Occipital lobe (tissue), 2 donors: Measurements from ENCODE around the gene DSCAML1. TPM values are rescaled to one million over a fixed set of nuclear protein-coding genes. Genes with fewer than 3 reads are reported as not detected.

Experiments
- DNase-seq: peaks from one replicate; lab custom pipeline; 2025; lab: John Stamatoyannopoulos, UW
- total RNA-seq: library from RNA; depleted of rRNA; stranded (reverse); fragments of >200 nt; gene quantifications from one replicate; pipeline ENCODE4 v1.2.3, GENCODE V29; 2014

DSCAML1 gene
- total RNA-seq, 1 donor from 2014 or later: 7.6 TPM

DNA sequence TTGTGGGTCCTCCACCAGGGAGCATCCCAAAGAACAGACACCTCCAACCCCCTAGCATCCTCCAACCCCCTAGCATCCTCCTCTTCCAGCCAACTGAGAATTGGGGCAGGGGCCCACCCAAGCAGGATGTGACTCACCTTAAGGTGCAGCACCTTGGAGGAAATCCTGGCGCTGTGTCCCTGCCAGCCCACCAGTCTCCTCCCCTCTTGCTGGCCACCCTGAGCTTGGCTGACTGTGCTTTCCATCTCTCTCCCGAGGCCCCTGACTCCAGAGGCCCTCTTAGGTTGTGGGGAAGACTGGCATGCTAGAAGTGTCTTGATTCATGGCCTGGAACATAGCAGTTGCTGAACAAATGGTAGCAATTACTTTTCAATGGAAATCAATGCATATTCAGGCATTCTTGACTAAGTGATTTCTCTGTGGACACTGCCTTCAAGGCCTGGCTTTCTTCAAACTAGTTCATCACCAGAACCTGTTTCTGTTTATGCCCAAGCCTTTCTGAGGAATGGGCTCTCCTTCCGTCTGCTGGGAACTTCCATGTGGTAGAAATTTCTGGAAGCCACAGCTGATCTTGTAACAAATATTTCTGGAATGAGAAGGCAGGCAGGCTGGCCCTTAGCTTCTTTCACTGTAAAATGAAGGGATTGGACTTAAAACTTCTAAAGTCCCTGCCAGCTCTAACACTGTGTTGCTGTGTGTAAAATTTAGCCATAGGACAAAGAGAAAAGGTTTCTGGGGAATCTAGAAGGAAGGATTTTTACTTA, 408.8 kb downstream of the DSCAML1 start:
- DNase-seq: no peak

DNA sequence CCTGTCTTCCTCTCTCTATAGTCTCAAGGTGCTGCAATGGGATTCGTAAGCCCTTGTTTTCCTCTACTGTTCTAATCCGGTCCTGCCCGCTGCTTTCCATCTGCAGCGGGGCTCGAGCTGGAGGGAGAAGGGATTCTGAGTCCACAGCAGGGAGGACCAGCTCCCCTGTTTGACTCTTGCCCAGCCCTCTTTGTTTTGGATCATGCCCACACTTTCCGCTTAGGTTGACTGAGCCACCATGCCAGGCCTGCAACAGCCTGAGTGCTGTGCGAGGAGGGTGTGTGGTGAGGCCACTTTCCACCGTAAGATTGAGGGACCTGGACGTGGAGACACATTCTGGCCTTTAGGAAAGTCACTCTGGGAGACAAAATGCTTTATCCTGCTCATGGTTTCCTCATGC, 411.1 kb downstream of the DSCAML1 start:
- DNase-seq: no peak

DNA sequence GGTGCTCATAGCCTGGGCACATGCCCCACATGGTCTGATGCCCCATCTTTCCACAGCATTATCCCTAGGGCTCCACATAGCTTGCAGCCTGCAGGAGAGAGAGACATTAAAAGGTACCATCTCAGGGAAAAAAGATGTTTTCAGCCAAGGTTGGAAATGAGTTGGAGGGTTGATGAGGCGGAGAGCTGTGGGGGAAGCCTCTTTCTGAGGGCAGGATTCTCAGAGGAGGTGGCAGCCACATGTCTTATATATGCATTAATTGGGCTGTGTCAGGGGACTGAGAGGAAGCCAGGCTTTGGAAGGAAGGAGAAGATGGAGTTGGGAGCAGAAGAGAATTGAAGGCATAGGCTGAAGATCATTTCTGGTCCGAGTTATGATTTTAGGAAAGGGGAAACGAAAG, 411.5 kb downstream of the DSCAML1 start:
- no peak for DNase-seq

DNA sequence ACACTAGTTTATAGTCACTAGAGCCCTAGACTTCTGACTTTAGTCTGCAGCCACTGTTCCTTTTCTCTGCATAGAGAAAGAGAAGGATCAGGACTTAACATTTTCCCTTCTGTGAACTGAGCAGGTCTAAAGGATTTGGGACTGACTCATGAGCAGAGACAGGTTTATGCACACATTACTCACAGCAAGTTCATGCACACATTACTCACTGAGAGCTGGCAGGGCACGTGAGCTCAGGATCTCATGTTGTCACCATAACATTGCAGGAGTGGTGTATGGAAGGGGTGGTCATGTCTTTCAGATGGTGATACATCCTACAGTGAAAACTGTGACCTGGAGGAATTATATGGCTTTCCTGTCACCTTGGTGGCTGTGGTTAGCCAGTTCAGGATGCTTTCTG, 413.0 kb downstream of the DSCAML1 start:
- DNase-seq: no peak

DNA sequence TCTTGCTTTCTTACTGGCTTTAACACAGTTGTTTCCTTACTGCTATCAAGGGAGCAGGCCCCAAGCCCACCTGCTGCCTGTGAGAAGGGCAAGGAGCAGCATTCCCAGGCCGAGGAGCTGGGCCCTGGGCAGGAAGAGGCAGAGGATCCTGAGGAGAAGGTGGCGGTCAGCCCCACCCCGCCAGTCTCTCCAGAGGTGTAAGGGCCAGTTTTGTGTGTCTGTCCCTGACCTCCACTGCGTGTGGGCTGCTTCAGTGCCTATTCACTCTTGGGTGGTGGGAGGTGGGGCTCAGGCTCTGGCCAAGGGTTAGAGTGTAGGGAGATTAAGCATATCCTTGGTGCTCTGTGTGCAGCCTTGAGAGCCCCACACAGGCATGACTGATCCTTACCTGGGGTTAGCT, 414.3 kb downstream of the DSCAML1 start:
- DNase-seq: no peak

DNA sequence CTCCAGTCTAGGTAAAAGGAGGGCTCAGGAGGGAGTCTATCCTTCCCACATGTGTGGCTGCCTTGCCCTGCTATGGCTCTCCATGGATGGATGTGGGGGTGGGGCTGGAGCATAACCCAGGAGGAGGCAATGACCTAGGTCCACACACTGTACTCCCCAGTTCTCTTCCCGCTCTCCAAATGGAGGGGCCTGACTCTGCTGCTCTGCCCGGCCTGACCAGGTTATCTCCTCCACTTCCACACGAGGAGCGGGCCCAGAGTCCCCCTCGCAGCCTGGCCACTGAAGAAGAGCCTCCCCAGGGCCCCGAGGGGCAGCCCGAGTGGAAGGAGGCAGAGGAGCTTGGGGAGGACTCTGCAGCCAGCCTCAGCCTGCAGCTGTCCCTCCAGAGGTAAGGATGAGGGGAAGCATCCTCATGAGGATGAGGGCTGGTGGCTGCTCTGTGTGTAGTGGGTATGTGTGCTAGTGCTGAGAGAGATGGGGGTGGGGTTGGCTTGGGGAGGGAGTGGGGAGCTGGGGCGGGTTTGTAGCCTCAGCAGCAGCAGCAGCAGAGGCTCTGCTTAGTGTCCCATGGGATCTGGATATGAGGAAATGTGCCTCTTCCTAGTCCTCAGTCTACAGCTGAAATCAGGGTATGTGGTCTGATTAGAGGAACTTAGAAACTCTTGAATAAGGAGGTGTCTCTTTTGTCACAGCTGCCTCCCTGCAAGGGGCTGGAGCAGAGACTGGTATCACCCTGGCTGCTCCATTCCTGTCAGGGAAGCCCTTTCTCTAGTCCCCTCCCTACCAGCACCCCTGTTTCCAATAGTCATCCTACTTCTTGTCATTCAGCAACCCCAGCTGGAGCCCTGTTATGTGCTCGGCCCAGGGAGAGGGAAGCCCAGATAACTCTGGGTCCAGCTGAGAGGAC, 415.3 kb downstream of the DSCAML1 start:
- no peak for DNase-seq

DNA sequence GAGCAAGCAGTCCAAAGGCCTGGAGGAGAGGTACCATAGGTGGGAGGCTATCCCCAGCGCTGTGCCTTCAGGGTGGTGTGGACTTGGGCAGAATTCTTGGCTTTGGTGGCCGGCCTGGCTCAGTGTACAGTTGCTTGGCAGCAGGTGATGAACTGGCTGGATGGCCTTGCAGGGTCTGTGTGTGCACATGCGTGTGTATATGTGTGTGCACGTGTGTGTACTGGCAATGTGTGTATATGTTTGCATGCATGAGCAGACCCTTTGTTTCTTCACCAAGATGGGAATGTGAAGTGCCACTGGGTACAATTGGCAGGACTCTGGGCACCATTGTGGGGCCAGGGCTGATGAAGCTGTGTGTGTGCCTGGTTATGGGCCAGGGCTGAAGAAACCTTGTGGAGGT, 416.3 kb downstream of the DSCAML1 start:
- DNase-seq: no peak

DNA sequence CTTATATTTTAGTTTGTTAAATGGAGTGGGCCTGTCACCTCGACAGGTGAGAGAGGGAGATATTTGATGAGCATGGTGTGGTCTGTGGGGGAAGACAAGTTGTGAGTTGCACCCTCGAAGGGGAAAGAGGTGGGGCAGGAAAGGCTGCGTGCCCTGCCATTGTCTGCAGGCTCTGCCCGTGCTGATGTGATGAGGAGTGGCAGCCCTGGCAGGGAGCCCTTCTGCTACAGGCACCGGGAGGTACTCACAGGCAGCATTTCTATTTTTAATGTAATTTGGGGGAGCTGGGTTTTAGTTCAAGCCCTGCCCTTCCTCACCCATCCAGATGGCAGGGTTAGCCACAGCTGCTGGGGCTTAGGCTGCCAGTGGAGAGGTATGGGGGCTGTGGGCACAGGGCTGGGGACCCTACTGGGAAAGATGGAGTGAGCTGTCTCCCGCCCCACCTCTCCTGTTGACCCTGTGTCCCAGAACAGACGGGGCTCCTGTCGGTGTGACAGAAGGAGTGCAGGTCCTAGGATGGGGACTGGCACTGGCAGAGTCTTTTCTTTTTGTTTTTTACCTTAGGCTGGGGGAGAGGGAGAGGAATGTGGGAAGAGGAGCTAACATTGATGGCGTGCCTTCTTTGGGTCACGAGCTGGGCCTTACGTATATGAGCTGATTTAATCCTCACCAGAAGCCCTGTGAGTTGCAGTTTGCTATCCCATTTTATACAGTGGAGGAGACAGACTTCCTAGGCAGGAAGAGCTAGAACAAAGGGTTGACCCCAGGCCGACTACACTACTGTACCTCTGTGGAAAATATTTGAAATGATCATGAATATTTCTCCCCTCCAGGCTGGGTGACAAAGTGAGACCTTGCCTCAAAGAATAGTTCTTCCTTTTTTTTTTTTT, 417.8 kb downstream of the DSCAML1 start:
- no peak for DNase-seq

Other genes starting within 250 kb of the DSCAML1 start
- gene FXYD2, start 27.5 kb upstream of the DSCAML1 start, total RNA-seq: 0.62 TPM
- gene FXYD6, start 79.4 kb upstream of the DSCAML1 start, total RNA-seq: 107 TPM
- gene TMPRSS13, start 132.2 kb upstream of the DSCAML1 start, total RNA-seq: 0.47 TPM
- 6.7 TPM for gene IL10RA, start 189.2 kb upstream of the DSCAML1 start, total RNA-seq